Measurements from ENCODE around the gene TRIM45.

Gene TRIM45

DNA sequence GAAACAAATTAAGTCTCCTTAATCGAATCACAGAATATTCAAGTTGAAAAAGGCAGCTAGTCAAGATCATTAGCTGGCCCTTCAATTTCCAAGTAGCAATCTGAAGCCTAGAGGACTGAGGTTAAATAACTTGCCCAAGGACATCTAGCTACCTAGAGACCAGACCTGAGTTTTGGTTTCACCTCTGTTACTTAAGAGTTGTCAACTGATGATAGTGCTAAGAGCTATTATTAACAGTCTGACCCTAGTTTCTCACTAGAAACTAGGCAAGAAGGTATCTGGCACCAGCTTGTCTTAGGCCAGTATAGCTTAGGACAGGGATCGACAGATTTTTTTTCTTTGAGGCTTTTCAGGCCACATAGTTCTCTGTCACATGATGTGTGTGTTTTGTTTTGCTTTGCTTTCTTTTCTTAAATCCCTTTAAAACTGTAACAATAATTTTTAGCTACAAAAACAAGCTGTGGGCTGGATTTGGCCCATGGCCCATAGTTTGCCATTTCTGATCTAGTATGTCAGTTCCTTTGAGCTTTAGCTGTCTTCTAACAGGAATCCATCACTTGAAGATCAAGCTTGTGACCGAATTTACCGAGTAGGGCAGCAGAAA, 23.2 kb downstream of the TRIM45 start:
- DNase-seq = no peak

DNA sequence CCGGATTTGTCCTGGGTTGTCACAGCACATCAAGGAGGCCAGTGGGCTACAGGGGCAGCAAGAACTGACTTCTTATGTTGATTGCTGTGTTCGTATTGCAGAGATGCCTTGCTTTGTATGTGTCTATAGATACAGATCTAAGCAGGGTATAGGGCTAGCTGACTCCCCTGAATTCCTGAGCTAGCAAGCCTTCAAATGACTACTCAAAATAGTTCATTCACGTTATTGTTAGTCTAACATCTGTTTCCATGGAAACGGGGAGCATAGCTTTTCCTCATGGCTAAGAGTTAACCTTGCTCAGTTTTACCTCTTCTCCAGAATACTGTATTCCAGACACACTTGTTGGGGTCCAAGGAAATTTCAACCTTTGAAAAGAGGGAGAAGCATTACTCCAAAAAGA, 24.1 kb downstream of the TRIM45 start:
- no peak for DNase-seq

DNA sequence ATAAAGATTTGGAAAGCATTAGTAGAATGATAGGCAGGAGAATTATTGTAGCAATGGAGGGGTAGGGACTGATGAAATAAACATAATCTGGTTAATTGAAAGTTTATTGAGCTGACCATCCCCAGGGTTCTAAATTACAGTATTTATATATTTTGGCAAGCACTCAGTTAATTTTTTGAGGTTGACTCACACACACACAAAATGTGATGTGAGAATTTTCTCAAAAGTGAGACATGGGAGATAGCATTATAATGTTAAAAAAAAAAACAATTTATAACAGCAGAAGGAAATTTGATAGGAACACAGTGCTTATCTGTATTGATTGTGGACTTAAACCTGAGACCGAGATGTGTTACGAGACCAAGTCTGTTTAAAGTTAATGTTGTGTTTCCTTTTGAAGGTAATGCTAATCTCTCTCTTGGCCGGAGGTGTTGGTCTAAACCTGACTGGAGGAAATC, 24.6 kb downstream of the TRIM45 start:
- DNase-seq = no peak

DNA sequence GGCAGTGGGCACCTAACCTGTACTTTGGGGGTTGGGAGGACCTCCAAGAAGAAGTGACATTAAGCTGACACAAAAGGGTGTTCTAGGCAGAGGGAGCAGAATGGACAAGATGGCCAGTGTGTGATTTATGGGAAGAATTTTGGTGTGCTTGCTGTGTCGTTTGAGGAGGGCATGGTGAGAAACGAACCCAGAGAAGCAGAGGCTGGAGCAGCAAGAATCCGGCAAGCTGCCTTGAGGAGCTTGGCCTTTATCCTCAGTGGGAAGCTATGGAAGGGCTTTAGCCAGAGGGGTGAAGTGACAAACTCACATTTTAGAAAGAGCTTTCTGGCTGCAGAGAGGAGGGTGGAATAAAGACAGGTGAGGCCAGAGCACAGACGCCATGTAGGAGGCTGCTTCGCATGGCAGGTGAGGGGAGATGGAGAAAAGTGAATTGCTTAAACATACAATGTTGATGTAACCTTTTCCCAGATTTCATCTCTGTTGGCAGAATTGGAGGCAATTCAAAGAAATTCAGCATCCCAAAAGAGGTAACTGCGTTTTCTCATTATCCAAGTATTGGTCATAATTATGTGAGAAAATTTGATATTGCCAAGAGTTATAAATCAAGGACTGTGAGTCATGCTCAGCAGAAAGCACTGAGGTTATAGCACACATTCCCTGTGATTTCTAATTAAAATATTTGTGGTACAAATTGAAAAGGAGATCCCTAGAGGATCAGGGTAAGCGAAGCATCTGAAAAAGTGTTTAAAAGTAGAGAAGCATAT, 26.5 kb downstream of the TRIM45 start:
- DNase-seq = no peak

DNA sequence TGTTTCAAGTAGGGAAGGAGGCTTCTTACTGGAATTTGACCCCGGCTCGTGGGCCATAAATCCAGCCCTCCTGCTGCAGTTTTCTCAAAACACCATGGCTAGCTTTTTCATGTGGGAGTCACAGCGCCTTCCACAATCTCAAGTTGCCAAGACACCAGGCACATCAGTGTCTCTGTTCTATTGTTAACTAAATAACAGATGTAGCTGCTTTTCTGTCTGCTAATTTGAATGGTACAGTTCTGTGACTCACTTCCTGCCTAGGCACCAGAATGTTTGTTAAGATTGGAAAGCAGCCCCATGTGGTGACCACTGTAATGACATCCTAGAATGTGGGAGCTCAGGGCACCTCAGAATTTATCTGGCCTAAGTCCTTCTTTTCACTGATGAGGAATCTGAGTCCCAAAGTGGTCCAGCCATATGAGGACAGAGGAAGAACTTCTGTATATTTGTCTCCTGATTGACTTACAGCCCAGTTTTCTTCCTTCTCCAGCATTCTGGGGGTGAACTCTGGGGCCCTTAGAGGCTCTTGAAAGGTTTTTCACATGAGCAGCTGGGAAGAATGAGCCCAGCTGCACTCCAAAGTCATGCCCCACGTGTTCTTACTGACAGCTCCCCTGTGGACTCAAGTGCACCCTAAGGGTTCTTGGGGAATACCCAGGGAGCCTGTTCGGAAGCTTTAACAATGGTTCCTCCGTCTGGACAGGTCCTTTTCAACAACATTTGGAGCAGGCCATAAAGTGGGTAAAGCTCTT, 27.5 kb downstream of the TRIM45 start:
- peak in 1 of 2 experiments; percentile 54 for DNase-seq

DNA sequence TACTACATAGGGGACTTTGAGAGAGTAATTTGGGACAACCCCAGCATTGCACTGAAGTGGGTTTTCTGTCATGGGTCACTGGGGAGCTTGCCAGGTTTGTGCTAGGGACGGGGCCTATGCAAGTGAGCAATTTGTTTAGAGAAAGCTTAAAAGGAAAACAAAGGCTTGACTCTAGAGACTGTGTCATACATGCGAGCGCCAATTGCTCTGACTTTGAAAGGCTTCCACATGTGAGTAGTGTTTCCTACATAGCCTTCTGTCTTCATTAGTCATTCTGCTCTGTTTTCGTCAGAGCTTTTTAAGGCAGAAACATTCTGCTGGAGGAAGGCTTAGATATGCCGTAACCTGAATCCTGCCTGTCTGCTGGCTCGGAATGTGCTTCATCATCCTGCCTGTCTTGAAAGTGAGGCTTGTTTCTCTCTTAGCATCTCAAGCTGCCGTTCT, 28.4 kb downstream of the TRIM45 start:
- DNase-seq = peak in 1 of 2 experiments; percentile 12

DNA sequence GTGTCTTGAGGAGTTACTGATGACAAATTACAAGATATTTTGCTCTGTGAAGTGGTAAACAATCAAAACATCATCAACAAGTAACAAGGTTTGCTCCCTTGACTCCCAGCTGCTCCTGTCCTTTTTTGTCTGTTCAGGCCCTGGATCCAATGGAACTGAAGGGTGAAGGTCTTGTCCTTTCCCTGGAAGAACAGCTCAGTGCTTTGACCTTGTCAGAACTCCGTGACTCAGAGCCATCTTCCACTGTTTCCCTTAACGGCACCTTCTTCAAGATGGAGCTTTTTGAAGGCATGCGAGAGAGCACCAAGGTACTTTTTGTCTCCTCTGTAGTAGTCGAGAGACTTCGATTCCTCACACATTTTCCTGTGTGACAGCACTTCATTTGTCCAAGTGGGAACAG, 29.0 kb downstream of the TRIM45 start:
- no peak for DNase-seq

DNA sequence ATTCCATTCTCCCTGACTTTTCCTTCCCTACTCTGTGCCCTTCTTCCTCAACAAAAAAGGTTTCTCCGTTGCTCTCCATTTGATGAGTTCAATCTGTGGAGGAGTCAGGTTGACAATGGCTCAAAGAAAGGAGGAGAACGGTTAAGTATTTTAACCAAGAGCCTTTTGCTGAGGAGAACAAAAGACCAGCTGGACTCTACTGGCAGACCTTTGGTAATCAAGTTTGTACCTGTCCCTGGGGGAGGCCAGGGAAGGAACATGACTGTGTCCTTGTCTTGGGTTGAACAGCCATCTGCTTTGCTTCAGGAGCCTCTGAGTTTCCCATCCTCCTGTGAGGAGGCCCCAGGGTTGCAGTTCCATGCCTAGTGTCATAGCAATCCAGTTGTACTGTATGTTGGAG, 31.6 kb downstream of the TRIM45 start:
- DNase-seq = no peak

DNA sequence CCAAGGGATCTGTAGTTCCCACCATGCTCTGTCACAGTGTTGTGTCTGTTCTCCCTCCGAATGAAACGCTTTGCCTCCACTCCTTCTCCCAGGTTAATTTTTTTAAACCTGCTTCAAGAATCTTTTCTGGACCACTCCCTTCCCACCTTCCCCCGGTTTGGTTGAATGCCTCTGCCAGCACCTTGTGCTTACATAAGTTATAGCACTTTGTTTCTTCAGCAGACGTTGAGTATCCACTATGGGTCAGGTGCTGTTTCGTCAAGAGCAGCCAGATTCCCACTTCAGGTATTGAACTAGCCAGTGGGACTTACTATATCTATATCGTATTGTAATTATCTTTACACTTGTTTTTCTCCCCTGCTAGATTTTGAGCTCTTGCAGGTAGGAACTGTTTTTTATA, 33.9 kb downstream of the TRIM45 start:
- DNase-seq = no peak

DNA sequence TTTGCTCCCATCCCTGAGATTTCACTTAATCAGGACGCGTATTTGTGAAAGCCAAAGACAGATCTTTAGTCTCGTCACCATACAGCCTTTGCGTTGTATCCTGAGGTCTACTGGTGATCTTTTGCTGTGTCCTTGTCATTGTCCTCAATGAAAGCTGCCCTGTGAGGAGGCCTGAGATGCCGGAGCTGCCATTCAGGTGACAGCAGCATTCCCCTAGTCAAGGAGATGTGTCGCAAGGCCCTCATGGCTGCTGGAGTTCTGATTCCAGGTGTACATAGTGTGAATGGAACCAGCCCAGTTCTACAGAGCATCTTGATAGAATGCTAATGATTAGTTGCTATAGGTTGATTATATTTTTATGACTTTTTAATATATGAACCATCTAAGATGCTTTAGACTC, 37.3 kb downstream of the TRIM45 start:
- DNase-seq = no peak

DNA sequence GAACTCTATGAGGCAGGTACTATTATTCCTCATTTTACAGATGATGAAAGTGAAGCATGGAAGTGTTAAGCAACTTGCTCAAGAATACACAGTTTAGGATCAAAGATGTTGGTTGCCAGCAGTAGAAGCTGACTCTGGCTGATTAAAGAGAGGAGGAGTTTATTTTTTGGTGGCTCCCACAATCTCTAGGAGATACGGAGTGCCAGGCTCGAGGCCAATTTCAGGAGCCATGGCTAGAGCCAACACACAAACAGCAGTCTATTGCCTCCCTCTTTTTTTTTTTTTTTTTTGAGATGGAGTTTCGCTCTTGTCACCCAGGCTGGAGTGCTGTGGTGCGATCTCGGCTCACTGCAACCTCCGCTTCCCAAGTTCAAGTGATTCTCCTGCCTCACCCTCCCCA, 41.8 kb downstream of the TRIM45 start:
- DNase-seq = no peak

DNA sequence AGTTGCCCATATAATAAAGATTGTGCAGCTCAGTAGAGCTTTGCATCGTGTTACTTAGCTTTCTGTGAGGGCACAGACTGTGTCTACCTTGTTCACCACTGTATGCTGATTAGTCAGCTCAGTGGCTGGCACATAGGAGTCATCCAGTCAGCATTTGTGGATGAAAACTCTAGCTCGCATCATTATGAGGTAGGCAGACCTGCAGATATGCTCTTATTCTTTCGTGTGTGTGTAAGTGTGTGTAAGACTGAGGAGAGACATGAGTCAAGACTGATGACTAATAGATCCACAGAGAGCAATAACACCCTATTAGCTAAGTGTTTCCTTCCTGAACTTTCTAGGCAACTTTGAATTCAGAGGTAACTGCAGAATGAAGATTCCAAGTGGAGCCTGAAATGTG, 44.3 kb downstream of the TRIM45 start:
- DNase-seq = no peak

DNA sequence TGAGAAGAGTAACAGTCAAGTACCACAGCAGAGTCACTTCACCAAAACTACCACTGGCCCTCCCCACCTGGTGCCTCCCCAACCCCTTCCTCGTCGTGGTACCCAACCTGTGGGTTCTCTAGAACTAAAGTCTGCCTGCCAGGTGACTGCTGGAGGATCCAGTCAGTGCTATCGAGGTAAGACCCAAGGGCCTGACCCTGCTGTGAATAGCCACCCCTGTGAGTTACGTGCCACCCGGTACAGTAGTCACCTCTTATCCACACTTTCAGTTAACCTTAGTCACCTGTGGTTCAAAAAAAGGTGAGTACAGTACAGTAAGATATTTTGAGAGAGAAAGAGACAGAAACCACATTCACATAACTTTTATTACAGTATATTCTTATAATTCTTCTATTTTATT, 44.9 kb downstream of the TRIM45 start:
- DNase-seq = no peak

DNA sequence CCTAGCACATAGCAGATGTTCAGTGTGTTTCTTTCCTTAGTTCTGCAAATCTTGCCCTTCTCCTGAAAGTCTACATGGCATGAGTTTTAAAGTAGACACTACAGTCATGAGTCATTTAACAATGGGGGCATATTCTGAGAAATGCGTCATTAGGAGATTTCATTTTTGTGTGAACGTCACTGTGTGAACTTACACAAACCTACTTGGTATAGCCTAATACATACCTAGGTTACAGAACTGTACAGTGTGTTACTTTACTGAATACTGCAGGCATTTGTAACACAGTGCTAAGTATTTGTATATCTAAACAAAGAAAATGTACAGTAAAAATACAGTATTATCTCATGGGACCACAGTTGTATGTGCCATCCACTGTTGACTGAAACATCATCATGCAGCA, 51.4 kb downstream of the TRIM45 start:
- no peak for DNase-seq

DNA sequence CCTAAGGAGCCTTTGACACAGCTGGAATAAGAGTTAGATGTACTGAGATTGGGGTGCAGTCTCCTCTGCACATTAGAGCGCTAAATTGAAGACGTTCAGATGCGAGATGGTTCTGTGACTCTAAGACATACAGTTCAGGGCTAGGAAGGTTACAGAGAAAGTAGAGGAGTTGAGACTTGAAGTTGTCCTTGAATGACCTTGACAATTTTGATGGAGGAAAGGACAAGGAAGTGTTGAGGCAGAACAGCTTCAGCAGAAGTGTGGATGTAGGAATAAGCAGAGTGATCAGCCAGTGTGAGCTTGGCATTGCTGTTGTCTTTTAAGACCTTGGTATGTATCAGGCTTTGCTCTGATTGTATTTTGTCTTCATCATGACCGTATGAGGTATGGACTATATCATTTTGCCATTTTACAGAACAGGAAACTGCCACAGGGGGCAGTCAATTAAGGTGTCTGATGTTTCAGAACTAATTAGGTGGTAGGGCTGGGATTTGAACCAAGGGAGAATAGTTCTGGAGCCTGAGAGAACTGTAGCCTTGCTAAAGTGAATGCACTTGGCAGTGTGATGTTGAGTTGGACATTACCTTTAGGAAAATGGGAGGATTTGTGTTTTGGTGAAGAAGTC, 52.2 kb downstream of the TRIM45 start:
- DNase-seq = no peak

DNA sequence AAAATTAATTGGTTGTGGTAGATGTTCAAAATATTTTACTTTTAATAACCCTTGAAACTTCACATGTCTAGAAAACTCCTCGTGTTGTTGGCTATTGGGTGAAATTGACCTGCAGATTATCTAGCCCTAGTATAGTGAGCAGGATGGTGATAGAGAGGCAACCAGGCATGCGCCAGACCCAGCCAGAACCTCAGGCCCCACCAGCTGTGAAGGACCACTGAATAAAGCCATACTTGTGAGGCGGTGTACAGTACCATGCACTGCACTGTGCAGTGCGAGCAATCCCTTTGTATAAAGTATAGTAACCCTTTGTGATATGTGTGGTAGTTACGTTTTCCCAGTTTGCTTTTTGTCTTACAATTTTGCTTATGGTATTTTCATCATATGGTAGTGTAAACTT, 53.0 kb downstream of the TRIM45 start:
- DNase-seq = no peak

DNA sequence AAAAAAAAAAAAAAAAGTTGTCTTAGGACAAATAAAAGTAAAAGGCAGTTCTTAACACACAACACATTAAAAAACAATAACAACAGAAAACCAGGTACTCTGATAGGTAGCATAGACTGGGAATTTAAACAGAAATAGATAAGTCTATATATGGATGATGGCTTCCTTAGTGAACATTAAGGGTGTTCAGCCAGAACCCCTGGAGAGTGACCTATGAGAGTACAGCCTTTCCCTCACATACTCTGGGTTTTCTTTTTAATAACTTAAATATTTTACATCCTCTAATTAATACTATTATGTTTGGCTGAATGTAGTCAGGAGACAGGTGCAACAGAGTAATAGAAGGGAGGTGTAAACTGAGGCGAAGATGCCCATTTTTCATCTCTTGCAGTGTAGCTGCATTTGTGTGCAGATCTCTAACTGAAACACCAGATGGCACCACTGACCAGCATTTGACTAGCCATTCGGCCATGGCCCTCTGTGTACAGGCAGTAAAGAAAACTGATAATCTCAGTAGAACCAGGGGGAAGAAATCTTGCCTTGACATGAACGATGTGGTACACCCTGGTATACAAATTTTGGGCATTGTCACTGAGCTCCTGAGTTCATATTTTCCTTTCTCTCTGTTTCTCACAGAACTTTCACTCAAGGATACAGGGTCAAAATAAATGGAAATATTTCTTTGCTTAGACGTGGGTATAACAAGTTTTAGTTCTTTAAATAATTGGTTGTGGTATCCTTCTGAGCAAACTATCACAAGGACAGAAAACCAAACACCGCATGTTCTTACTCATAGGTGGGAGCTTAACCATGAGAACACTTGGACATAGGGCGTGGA, 53.8 kb downstream of the TRIM45 start:
- DNase-seq = peak in 1 of 2 experiments; percentile 22

DNA sequence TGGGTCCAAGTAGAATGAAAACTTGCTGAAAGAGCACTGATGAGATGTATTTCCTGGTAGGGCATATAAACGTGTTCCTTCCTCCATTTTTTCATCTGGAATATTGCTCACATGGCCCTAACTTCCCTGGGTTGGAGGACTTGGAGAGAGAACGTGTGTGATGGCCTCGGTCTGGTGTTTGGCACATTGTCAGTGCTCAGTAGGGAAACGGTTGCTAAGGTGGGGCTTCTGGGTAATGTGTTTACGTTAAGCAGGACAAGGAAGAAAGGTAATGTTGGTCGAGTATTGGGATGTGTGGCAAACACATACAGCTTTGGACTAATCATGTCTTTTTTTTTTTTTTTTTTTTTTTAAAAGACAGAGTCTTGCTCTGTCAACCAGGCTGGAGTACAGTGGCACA, 55.2 kb downstream of the TRIM45 start:
- no peak for DNase-seq

DNA sequence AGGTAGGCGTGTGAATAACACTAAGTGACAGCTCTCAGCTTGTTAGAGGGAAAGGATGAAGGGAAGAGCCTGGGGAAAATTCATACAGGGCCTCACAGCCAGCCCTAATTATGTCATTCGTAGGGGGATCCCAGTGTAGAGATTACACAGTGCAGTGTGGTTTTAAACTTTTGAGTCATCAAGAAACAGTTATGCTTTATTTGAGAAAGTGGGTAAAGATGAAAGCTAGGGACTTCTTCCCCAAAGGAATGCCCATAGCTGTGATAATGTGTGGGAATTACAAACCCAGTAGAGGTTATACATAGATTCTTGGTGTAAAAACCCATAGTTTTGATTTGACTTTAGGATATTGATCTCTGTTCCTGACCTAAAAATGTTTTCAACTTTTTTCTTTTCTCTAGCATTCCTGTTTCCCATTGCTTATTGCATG, 59.5 kb downstream of the TRIM45 start:
- DNase-seq = no peak
